ENCODE results near the gene GHRH.

Gene GHRH

DNA sequence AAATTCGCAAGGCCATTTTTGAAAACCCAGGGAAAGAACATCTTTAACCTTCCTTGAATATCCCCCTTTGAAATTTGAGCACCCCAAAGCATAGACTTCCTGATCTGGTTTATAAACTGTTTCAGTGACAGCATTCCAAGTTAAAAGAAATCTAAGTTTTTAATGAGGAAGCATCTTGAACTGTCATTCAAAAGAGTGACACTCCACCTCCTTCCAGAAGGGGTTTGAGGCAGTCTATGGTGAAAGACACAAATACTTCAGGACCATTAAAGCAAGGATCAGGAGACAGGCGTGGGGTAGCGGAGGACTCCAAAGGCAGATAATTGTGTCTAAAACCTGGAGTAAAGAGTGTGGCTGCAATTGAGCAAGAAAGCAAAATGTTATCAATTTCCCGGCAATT is 691 bp downstream of the GHRH start:
- no peak for DNase-seq

DNA sequence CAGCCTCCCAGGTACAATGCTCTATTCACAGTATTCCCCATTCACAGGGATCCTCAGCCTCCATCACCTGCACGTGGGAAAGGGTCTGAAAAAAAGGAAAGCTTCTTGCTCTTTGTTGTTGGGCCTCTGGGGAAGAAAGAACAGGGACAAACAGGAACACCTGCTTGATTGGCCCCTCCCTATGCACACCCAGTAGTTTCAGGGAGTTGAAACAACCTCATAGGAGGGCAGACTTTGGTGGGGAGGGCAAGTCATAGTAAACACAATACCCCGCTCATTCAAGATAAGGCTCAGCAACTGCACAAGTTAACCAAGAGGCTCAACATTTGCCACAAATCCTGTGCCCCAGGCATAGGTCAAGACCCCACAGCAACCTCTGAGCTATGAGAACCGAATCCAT is 1.7 kb downstream of the GHRH start:
- no peak for DNase-seq

DNA sequence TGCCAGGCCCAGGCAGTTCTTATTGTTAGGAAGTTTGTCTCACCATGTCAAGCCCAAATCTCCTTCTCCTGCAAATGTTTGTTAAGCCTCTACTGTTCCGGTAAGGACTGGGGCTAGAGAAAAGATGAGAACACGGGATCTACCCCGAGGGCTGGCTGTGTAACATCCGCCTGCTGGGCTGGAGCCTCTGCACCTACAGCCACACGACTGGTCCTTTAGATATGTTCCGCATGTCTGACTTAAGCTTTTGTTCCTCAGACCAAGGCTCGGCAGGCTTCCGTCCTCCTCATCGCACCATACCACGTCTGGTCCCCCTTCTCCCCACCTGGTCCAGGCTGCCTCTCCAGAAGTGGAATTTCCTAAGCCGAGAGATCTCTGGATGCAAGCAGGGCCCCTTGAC is 2.6 kb downstream of the GHRH start:
- no peak for DNase-seq

DNA sequence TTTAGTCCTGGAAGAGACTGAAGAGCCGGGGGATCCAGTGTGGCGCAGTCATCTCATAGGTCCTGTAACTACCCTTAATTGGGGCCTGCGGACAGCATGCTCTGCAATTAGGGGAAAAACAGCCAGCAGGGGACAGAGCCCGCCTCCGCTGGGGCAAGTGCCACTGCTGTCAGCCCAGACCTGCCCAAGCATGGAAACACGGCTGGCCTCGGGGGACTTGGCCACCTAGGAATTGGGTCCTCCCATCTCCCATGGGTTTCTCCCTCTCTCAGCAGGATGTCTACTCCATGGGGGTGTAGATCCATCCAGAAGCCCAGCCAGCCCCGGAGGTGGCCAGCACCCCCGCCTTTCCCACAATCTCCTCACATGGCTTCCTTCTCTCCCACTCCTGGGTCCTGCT is 3.6 kb downstream of the GHRH start:
- no peak for DNase-seq

DNA sequence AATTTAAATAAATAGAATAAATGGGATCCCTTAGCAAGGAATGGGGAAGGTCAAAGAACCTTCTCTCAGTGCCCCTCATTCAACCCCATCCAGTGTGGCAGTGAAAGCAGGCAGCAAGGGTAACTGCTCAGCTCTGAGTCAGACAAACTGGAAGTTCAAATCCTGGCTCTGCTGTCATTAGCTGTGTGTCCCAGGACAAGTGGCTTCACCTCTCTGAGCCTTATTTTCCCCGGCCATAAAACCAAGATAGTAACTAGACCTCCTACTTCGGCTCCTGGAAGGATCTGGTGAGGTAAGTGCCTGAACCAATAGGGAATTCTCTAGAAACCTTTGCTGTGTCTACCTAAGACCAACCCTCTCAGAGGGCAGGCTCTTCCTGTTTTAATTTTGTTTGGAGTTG is 4.1 kb downstream of the GHRH start:
- no peak for DNase-seq

DNA sequence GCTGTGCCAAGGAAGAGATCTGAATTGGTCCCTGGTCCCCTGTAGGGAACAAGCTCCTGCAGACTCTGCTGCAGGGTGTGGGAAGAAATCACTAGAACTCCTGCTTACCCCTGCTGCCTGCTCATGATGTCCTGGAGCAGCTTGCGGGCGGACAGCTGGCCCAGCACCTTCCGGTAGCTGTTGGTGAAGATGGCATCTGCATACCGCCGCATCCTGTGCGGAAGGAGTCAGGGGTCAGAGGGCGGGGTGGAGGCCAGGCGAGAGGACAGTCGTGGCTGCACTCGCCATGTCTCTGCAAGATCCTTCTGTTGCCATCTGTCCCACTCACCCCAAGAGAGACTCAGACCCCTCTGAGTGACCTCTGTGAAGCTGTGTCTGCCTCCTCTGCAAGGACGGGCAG is 5.3 kb downstream of the GHRH start:
- DNase-seq, result no peak

DNA sequence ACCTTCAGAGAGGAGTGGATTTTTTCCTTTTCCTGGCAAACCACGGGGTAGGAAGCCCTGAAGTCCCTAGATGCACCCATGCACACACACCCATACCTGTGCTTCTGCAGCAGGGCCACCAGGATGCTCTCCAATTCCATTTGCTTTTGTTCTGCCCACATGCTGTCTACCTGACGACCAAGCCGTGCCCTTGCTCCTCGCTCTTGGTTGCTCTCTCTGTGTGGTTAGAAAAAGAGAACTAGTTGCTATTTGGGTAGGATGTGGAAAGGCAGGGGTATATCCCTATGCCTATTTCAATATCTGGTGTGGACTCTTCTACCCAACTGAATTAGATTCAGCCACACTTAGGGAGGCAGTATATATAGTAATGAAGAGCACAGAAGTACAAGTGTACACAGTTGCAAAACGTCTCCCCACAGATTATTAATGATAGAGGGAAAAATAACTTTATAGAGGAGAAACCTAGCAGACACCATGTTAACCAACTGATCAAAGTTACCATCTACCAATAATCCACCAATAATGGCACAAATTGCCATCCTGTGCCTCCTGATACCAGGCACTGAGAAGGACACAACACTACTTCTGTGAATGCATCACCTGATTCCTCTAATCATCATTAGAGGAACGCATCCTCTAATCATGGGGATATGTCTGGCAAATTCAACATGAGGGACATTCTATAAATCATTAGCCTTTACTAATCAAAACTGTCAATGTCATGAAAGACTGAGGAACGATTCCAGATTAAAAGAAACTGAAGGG is 7.3 kb downstream of the GHRH start:
- DNase-seq, result no peak

DNA sequence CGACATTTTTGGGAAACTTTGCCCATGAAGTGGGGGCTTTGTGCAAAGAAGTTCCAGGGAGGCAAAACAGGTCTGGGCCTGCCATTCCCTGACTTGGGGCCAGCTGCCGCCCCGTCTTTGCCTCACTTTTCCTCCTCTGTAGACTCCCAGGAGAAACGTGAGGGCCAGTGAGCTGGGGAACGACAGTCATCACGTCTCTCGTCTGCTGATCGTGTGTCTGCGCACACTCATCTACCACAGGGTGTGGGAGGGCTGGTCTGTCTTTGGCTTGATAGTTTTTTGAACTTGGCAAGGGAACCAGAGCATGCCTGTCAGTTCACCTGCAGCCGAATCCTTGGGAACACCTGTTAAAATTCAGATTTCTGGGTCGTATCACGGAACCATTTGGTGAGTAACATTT is 8.5 kb downstream of the GHRH start:
- no peak for DNase-seq

DNA sequence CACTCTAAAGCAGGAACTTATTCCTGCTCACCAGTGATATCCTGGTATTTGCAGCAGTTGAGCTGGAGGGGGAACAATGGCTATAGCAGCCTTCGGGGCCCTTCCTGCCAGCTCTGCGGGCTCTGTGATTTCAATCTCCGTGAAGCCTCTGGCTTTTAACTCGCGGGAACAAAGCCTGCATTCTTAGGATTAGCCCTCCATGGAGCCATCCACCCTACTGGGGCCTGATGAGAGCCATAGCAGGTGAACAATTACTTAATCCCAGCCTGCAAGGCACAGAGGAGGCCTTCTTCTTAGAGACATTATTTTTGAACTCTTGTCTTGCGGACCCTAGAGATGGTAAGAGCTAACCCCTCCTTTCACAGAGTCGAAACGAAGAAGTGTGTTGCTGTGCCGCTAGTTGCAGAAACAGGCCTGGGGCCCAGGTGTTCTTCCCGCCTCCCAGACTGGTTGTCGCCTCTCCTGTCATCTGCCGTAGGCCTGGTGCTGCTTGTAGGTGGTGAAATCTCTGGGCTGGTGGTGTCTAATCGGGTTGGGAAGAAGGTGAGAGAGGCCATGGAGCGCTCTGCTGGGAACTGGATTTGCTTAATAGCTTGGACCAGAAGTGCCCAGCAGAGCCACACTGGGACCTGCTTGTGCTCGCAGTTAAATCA is 9.7 kb downstream of the GHRH start:
- DNase-seq, result no peak

DNA sequence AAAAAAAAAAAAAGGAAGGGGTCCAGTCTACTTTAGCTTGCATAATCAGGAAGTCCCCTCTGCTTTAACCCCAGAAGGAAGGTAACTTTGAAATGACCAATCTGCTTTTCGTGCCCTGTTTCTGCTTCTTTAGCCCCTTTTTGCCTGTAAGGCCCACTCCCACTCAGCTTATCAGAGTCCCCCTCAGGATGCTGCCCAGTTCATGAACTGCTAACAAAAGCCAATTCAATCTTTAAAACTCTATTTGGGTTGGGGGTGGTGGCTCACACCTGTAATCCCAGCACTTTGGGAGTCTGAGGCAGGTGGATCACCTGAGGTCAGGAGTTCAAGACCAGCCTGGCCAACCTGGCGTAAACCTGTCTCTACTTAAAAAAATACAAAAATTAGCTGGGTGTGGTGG is 12.3 kb downstream of the GHRH start:
- DNase-seq, result no peak

DNA sequence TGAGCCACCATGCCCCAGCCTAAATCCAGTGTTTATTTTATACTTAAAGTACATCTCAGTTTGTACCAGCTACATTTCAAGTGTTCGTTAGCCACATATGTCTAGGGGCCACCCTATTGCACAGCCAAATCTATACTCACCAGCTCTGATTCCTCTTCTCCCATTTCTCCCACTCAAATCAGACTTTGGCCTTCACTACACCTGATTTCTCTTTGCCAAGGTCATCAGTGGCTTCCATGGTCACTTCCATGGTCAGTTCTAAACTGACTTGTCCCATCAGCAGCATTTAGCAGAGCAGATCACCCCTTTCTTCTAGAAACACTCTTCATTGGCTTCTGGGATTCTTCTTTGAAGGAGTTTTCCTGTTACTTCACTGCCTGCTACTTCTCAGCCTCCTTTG is 14.1 kb downstream of the GHRH start:
- no peak for DNase-seq

DNA sequence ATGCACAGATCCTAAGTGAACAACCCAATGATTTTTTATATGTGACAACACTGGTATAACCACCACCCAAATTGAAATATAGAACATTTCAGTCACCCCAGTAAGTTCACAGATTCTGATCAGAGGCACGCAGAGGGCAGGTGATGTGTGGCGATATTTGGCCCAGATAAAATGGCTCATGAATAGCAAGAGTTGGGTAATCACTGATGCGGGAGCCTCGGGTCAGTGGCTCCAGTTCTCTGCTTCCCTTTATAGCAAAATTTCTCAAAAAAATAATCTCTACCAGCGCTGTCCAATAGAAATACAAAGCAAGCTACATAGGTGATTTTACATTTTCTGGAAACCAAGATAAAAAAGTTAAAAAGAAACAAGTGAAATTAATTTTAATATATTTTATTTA is 14.9 kb downstream of the GHRH start:
- no peak for DNase-seq

DNA sequence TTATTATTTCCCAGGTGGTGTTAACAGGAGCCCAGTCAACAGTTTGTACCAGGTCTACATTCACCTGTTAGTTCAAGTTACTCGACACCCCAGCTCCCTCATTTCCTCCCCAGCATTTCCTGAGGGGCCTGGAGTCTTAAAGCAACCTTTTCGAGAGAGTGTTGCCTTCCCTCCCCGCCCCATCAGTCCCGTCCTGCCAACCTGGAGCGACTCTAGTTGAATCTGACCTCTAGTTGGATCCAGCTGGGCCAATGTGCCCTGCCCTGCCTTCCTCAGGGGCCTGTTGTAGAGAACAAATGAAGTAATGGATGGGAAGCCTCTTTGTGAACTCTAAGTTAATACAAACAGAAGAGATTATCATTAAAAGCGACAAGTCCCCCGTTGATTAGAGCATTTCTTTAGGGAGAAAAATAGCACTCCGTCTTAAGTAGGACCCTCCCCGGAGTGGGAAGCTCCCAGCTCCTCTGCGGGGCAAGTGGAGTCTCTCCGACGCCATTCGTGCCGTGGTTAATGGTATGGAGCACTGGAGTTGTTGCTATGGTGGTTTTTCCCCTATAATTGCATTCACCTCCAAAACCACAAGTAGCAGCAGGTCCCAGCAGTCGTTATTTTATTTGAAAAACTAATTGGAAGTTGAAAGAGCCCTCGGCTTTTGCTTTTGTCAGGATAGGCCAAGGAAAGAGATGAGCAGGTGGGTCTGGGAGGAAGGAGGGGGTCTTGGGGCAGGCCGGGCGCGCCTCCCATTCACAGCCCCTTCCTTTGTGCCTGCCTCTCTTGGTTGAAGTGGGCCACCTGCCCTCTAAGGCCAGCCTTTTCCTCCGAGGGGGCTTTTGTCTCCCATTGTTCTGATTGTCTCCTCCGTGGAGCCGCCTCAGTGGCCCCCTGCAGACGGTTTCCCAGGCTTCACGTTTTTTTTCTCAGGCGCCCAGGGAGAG is 16.1 kb downstream of the GHRH start:
- DNase-seq, result peak; percentile 54

DNA sequence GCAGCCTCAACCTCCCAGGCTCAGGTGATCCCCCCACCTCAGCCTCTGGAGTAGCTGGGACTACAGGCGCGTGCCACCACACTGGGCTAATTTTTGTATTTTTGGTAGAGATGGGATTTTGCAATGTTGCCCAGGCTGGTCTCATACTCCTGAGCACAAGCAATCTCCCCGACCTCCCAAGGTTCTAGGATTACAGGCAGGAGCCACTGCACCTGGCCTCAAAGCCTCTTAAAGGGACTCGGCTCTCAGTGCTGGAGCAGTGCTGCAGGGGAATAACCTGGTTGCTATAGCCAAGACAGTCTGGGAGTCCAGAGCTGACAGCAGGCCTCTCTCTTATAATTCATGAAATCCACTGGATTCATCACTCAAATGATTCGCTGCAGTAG is 17.0 kb downstream of the GHRH start:
- DNase-seq, result no peak

DNA sequence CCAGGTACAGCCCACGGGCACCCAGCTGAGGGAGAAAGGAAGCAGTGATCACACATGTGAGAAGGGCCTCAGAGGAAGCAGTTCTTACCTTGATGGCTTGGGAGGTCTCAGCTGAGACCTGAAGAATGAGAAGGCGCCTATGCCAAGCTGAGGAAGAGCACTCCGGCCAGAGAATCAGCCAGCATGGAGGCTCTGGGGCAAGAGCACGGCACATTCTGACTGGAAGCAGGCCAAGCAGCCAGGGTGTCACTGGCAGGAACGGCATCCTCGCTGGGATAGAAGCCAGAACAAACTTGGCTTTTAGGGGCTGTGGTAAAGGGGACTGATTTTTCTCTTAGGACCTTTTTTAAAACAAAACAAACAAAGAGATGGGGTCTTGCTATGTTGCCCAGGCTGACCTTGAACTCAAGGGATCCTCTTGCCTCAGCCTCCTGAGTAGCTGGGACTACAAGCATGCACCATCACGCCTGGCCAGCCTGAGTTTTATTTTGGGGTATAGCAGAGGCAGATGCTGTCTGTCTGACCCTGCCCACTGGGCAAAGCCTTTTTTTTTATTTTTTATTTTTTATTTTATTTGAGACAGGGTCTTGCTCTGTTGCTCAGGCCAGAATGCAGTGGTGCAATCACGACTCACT is 17.6 kb downstream of the GHRH start:
- no peak for DNase-seq

DNA sequence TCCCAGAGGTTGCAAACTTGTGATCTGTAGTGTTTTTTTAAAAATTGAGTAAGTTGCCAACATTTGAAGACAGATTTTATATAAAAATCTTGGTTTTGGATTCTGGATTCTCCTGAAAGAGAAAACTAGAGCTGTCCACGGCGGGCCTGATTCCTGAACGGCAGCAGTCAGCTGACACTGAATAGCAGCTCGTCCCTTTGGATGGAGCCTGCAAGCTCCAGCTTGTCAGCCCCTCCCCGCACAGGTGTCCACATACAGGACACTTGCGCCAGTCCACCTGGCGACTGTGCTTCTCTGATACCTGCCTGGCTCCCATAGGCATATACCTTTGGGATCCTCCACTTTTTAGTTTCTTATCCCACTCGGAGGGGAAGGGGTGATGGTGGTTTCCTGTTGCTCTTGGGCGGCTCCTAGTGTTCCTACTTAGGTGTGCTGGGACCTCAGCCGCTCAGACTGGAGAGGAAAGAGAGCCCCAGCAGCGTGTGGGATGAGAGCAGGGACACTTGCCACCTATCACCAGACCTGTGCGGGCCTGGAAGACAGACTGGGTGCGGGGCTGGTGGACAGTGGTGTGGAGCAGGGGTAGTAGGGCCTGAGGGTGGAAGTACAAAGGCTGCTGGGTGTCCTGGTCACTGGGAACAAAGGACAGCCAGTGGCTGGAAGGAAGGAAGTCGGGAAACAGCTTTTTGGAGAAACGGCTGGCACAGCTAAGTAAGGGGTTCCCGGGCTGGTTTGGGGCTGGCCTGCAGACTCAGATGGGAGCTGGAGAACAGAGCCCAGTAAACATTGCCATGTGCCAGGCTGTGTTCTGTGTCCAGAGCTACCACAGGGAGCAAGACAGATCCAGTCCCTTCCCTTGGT is 18.3 kb downstream of the GHRH start:
- no peak for DNase-seq

DNA sequence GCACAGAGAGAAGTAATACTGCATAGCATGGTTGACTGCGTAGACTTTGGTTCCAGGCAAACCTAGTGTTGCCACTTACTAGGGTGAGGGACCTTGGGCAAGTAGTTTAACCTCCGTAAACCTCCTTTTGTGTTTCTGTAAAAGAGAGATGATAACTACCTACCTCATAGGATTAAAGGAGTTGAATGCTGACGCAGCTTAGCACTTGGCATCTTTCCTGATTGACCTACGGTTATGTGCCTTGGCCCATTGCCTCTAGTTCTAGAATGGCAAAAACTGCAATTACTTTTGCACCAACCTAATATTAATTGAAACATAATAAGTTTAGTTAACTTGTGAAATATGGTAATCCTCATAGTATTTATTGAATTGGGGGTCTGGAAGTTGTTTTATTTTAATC is 19.1 kb downstream of the GHRH start:
- no peak for DNase-seq

DNA sequence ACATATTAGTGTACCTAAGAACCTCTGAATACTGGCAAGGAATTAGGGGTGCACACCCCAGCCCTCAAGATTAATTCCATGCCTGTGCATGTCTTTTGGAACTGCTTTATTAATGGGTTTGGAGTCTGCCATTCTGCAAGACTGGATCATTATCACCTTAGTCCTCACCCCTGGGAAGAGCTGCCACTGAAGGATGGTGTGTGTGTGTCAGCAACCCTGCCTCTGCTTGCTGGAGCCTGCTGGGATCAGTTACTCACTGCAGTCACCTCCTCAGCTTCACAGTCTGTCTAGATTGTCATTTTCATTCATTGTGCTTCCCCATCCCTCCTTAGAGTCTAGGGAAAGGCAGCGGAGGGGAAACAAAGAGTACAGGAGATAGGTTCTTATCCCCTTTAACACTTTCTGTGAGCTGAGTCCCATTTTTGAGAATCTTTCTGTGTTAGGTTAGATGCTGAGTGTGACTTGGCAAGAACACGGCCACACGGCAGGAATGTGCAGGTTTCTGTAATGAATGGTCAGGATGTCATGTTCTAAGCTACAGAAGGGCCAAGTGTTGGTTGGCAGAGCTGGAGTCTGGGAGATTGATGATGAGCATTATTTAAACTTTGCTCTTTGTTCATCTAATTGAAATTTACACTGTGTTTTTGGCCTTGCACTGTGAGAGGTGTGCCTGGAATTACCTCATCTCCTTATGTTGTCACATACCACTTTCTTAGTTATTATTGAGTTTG is 21.1 kb downstream of the GHRH start:
- no peak for DNase-seq

DNA sequence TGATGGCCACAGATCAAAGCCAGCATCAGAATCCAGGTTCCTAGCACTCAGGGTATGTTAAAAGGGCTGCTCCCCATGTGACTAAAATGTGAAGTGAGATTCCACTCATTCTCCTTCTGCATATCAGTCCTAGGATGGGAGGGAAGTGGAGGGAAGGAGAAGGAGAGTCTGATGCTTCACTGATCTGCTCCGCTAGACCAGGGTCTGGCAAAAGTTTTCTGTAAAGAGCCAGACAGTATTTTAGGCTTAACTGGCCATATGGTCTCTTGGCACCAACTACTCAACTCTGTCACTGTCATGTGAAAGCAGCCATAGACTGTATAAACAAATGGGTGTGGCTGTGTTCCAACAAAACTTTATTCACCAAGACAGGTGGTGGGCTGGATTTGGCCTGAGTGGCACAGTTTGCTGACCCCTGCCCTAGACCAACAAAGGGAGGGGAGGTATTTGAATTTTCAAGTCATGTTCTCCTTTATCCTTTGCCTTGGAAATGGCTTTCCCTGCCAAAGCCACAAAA is 22.6 kb downstream of the GHRH start:
- no peak for DNase-seq

DNA sequence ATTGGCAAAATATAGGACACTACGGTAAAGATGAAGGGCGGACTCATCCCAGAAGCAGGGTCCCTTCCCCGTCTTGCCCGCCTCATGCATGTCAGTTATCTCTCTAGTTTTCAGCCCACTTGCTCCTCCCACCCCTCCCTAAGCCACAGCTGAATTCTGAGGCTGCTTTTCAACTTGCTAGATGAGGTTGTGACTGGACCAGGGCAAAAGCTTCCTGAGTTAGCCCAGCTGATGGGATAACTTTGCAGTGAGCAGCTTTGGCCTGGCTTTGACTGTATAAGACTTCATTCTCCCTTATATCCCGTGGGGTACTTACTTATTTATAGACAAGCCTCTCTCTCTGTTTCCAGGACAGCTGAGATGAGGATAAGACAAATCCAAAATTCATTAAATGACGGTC is 23.2 kb downstream of the GHRH start:
- DNase-seq, result no peak

DNA sequence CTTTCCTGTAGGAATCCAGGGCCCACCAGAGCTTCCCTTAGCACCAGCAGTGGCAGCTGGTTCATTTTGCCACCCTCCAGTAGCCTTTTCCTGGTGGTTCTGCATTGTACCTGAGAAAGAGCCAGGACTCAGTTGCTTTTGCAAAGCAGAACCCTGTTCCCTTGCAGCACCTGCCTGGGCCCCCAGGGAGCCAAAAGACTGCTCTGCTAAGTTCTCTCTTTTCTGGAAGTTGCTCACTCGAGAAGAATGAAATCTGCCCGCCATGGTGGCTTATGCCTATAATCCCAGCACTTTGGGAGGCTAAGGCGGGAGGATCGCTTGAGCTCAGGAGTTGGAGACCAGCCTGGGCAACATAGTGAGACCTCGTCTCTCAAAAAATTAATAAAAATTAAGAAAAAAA is 24.0 kb downstream of the GHRH start:
- no peak for DNase-seq
